NB4 (cell line): ENCODE data around the gene TTC27.
"Not testable (repeated sequence)": the region's sequence is repeated elsewhere in the genome, so short reads cannot be mapped to it uniquely, and the experiment has no call there.

Source experiments
- DNase-seq: peaks from one replicate; pipeline ENCODE4 v3.0.0; 2010; ENCODE audit warnings: low read depth
- H3K4me3 ChIP-seq: one replicate; pipeline ENCODE4 v1.5.1; 2011; ENCODE audit warnings: mild to moderate bottlenecking, low read depth, low read length, moderate library complexity
- CTCF ChIP-seq: IDR thresholded peaks from one replicate; pipeline ENCODE4 v1.5.1; 2012; ENCODE audit warnings: low read depth, low read length
- MAX ChIP-seq: IDR thresholded peaks from 2 replicates; pipeline ENCODE4 v1.6.1; 2011; ENCODE audit warnings: low read depth, low read length
- MYC ChIP-seq: IDR thresholded peaks from 2 replicates; pipeline ENCODE4 v1.6.1; 2011; ENCODE audit warnings: low read depth, low read length
- POLR2A ChIP-seq: IDR thresholded peaks from 2 replicates; pipeline ENCODE4 v1.6.1; 2011; ENCODE audit warnings: mild to moderate bottlenecking; ENCODE audit not compliant: insufficient read length; ENCODE audit errors: extremely low read depth

Gene TTC27

GRCh38 chr2:32838949-32839348 lies 211.1 kb downstream of the TTC27 start:
- TF ChIP-seq POLR2A (no peak), MAX (no peak), CTCF (no peak), MYC (no peak)
- no peak for DNase-seq

GRCh38 chr2:32841931-32842898 lies 214.4 kb downstream of the TTC27 start:
- DNase-seq, result no peak
- TF ChIP-seq CTCF (no peak), POLR2A (no peak), MYC (no peak), MAX (no peak)
- H3K4me3 ChIP-seq, result no peak overlapping the region

More at GRCh38 chr2:32838949-32839348, 211.1 kb downstream of the TTC27 start:
- H3K4me3 ChIP-seq, result no peak overlapping the region

GRCh38 chr2:32843699-32844098 lies 215.8 kb downstream of the TTC27 start:
- TF ChIP-seq MYC (no peak), CTCF (no peak), POLR2A (no peak), MAX (no peak)
- DNase-seq, result no peak
- no peak overlapping the region for H3K4me3 ChIP-seq

- no peak for DNase-seq
- H3K4me3 ChIP-seq, result no peak overlapping the region
- no peak for TF ChIP-seq POLR2A
- no peak for TF ChIP-seq MAX
- TF ChIP-seq CTCF, result no peak
- no peak for TF ChIP-seq MYC
Measured at GRCh38 chr2:32844253-32844652, 216.4 kb downstream of the TTC27 start.

- not testable (repeated sequence) for DNase-seq
Measured at GRCh38 chr2:32846274-32846673, 218.4 kb downstream of the TTC27 start.

GRCh38 chr2:32847734-32848133 lies 219.9 kb downstream of the TTC27 start:
- no peak for DNase-seq
- TF ChIP-seq POLR2A (no peak), MAX (no peak), CTCF (no peak)
- H3K4me3 ChIP-seq, result no peak overlapping the region

More at GRCh38 chr2:32846274-32846673, 218.4 kb downstream of the TTC27 start:
- H3K4me3 ChIP-seq, result not testable (repeated sequence)
